GM12801 (cell line): ENCODE data around the gene DLG2.

ENCODE experiments used
- CTCF ChIP-seq: IDR thresholded peaks from one replicate; pipeline ENCODE4 v1.5.1; 2011; ENCODE audit warnings: control low read depth; ENCODE audit not compliant: insufficient read length; ENCODE audit errors: extremely low read depth

The DLG2 gene

GRCh38 chr11:84103096-84103495, 1524.0 kb downstream of the DLG2 start:
- TF ChIP-seq CTCF, result no peak

GRCh38 chr11:84097186-84097585, 1530.0 kb downstream of the DLG2 start:
- no peak for TF ChIP-seq CTCF

- no peak for TF ChIP-seq CTCF
Observed at GRCh38 chr11:84091212-84091986, 1535.7 kb downstream of the DLG2 start.

- no peak for TF ChIP-seq CTCF
Observed at GRCh38 chr11:84089072-84090057, 1537.8 kb downstream of the DLG2 start.

GRCh38 chr11:84071851-84072250, 1555.3 kb downstream of the DLG2 start:
- TF ChIP-seq CTCF, result no peak

GRCh38 chr11:84069048-84069447, 1558.1 kb downstream of the DLG2 start:
- no peak for TF ChIP-seq CTCF

GRCh38 chr11:84061726-84062125, 1565.4 kb downstream of the DLG2 start:
- TF ChIP-seq CTCF, result no peak
